Central memory CD4-positive, alpha-beta T cell (primary cell): Measurements from ENCODE around the gene ANTKMT.
"Not testable (repeated sequence)": the region's sequence is repeated elsewhere in the genome, so short reads cannot be mapped to it uniquely, and the experiment has no call there.

Experiments
- DNase-seq: peaks from one replicate; pipeline ENCODE4 v3.0.0; 2022

ANTKMT gene

DNA sequence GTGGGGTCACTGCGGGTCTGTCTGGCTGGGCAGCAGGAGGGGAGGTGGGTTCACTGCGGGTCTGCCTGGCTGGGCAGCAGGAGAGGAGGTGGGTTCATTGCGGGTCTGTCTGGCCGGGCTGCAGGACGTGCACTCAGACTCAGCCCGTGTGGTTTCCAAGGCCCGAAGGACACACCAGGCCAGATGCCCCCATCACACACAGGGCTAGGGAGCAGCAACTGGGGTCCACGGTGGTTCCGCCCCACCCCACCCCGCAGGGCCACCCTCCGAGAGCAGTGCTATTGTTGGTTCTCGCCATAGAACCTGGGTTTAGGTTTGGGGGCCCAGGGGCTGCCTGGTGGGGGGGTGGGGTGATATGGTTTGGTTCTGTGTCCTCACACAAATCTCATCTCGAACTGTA is 25.7 kb downstream of the ANTKMT start:
- no peak for DNase-seq

- no peak for DNase-seq
Observed at GRCh38 chr16:747978-748746, 27.2 kb downstream of the ANTKMT start.

DNA sequence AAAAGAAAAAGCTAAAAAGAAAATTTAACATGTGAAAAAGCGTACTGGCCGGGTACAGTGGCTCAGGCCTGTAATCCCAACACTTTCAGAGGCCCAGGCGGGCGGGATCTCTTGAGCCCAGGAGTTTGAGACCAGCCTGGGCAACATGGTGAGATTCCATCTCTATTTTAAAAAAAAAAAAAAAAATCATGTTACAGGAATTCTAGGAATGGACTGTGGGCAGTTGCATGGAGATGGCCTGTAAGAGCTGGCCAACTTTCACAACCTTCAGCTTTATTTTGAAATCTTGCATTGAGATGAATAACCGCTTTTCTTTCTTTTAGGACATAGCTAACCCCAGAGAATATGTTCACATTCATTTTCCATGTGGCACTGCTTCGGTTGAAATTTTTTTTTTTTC is 28.1 kb downstream of the ANTKMT start:
- DNase-seq = no peak

DNA sequence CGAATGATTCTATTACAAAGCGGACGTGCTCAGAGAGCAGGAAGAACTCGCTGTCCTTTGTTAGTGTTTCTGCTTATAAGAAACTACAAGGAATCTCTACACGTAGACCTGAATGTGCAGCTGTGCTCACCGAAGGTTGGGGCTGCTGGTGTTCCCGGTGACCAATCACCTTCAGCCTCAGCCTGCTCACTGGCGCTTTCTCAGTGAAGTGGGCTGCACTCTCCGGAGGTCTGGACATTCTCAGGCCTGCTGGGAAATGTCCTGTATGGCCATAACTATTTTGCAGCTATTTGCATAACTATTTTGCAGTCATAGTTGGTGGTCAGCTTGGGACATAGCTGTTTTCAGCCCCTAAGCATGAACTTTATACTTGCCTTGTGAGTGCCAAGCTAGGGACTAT is 29.5 kb downstream of the ANTKMT start:
- no peak for DNase-seq

DNA sequence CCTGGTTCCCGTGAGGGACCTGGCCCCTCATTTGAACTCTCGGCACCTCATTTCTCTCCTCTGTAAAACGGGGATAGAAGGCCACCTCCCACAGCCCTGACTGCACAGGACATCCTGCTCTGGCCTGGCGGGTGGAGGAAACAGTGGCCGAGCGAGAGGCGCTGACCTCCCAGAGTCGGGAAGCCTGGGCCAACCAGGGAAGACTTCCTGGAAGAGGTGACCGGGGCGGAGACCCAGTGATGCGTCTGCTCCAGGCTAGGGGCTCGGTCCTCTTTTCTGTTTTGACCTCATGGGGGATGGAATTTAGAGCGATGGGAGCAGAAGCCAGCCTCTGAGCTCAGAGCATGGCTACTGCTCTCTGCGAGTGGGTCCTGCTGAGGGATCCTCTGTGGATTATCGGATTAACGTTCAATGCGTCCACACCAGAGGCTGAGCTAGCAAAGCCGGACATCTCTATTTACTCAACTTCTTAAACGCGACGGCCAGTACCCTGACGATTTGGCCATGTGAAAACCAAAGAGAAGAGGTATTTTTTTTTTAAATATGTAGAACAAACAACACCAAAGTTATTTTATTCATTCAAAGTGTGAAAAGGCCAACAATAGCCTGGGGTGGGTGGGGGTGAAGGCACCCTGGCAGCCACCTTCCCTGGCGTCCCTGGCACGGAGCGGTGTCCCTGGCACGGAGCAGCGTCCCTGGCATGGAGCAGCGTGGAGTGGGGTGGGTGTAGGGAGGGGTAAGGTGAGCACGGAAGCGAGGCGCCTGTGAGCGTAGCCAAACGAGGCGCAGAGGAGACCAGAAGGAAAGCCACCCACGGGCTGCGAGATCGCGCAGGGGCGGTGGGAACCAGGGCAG is 30.4 kb downstream of the ANTKMT start:
- no peak for DNase-seq

DNA sequence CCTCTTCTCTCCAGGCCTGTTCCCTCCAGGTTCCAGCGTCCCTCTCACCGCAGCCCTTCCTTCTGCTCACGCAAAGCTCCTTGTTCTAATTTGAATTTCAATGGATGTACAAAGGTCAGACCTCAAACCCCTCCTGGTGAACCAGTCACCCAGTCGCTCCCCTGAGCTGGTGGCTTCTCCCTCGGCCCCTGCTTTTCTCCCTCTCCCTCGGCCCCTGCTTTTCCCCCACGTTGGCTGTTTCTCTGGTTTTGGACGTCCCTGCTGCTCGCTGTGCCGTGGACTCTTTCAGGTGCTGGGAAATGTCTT is 31.0 kb downstream of the ANTKMT start:
- DNase-seq = no peak

- DNase-seq = not testable (repeated sequence)
Observed at GRCh38 chr16:754121-754607, 33.2 kb downstream of the ANTKMT start.

DNA sequence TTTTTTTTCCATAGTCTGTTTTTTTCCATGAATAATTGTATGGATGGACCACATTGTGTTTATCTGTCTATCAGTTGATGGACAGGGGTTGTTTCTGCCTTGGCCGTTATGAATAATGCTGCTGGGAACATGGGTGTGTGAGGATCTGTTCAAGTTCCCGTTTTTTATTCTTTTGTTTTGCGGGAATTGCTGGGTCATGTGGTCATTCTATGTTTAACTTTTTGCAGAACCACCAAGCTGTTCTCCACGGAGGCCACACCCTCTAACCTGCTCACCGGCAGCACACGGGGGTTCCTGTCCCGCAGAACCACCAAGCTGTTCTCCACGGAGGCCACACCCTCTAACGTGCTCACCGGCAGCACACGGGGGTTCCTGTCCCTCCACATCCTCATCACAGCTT is 33.7 kb downstream of the ANTKMT start:
- DNase-seq = no peak

GRCh38 chr16:756428-756827 is 35.5 kb downstream of the ANTKMT start:
- DNase-seq = no peak

- no peak for DNase-seq
Observed at GRCh38 chr16:759110-759910, 38.4 kb downstream of the ANTKMT start.

DNA sequence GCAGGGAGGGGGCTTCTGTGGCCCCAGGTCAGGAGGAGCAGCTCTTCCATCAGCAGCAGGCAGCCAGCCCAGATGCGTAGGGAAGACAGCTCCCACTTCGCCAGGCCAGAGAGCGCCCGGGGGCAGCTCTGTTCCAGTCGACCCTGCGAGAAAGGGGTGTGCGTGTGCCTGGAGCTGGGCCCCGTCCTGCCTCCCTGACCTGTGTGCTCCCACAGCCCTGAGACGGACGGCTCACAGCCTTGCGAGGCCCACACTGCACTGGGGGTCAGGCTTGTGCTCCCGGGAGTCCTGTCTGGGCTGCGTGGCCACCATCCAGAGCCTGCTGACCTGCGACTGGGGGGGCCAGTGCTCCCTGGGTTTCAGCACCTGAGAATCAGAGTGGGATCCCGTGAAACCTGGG is 39.1 kb downstream of the ANTKMT start:
- no peak for DNase-seq

GRCh38 chr16:760545-761343 is 39.8 kb downstream of the ANTKMT start, which contains the start of gene MSLN:
TSS of gene MSLN (plus strand) at chr16:760734. CDS start at chr16:762681, 1,947 bp downstream.
- DNase-seq = no peak

GRCh38 chr16:761625-762513 is 40.9 kb downstream of the ANTKMT start:
- no peak for DNase-seq

DNA sequence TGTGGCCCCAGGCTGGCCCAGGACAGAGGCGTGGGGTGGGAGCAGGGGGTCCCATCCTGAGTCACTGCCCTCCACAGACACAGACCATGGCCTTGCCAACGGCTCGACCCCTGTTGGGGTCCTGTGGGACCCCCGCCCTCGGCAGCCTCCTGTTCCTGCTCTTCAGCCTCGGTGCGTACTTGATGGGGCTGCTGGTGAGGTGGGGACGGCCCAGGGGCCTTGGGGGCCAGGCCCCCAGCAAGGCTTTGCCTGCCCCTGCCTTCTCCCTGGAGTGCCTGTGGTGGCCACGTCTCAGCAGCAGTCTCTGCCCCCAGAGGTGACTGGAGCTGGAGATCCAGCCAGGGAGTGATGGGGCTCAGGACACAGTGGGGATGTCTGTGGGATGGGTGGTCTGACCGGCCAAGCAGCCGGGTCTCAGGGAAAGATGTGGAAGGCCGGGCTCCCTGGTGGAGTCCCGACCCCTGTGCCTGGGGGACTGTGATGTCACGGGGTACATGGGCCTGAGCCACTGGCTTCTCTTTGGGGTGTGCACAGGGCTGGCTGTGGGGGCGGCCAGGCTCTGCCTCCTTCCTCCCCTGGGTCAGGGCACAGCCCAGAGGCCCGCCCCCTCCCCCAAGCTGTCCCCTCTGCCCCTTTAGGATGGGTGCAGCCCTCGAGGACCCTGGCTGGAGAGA is 41.8 kb downstream of the ANTKMT start:
- DNase-seq = no peak

- no peak for DNase-seq
Observed at GRCh38 chr16:763369-764183, 42.6 kb downstream of the ANTKMT start.

GRCh38 chr16:764184-764750 is 43.3 kb downstream of the ANTKMT start:
- DNase-seq = no peak

DNA sequence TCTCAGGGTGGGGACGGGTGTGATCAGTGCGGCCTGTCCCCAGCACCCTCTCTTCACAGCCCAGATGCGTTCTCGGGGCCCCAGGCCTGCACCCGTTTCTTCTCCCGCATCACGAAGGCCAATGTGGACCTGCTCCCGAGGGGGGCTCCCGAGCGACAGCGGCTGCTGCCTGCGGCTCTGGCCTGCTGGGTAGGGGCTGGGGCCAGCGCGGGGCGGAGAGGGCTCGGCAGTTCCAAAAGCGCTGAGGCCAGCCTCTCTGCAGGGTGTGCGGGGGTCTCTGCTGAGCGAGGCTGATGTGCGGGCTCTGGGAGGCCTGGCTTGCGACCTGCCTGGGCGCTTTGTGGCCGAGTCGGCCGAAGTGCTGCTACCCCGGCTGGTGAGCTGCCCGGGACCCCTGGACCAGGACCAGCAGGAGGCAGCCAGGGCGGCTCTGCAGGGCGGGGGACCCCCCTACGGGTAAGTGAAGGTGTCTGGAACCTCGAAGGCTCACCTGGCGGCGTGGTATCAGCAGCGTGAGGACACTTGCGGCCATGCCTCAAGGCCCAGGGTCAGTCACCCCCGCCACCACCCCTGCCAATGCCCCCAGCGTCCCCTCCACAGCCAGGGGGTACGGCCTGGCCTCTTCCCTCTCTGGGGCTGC is 44.0 kb downstream of the ANTKMT start:
- DNase-seq = no peak

GRCh38 chr16:765488-765865 is 44.5 kb downstream of the ANTKMT start:
- DNase-seq = no peak
